ENCODE results near the gene CDHR2.

- no peak for TF ChIP-seq CTCF (IDR thresholded peaks at IDR 0.05; ENCODE audit: insufficient read depth, low read length)
- TF ChIP-seq, protein P1, sequence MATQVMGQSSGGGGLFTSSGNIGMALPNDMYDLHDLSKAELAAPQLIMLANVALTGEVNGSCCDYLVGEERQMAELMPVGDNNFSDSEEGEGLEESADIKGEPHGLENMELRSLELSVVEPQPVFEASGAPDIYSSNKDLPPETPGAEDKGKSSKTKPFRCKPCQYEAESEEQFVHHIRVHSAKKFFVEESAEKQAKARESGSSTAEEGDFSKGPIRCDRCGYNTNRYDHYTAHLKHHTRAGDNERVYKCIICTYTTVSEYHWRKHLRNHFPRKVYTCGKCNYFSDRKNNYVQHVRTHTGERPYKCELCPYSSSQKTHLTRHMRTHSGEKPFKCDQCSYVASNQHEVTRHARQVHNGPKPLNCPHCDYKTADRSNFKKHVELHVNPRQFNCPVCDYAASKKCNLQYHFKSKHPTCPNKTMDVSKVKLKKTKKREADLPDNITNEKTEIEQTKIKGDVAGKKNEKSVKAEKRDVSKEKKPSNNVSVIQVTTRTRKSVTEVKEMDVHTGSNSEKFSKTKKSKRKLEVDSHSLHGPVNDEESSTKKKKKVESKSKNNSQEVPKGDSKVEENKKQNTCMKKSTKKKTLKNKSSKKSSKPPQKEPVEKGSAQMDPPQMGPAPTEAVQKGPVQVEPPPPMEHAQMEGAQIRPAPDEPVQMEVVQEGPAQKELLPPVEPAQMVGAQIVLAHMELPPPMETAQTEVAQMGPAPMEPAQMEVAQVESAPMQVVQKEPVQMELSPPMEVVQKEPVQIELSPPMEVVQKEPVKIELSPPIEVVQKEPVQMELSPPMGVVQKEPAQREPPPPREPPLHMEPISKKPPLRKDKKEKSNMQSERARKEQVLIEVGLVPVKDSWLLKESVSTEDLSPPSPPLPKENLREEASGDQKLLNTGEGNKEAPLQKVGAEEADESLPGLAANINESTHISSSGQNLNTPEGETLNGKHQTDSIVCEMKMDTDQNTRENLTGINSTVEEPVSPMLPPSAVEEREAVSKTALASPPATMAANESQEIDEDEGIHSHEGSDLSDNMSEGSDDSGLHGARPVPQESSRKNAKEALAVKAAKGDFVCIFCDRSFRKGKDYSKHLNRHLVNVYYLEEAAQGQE (IDR thresholded peaks at IDR 0.05; ENCODE audit: insufficient replicate concordance, low read depth), result no peak
Measured at GRCh38 chr5:176517053-176517661, 32.0 kb upstream of the CDHR2 start.
